HepG2 (cell line): ENCODE measurements around the gene ATP13A2.

ENCODE experiments used
- CHD2 ChIP-seq: IDR thresholded peaks from 2 replicates; pipeline ENCODE4 v1.6.1; 2011; ENCODE audit warnings: low read depth, low read length, improper control_type of control experiment
- CREB3 ChIP-seq: sonication (generic); formaldehyde crosslinking; IDR thresholded peaks from 2 replicates; pipeline ENCODE4 v1.5.0; 2020; ENCODE audit warnings: missing genetic modification reagents
- CTCF ChIP-seq: sonication (generic); formaldehyde crosslinking; IDR thresholded peaks from 2 replicates; pipeline ENCODE4 v1.5.0; 2020; ENCODE audit warnings: mild to moderate bottlenecking, missing genetic modification reagents, moderate library complexity
- DPF2 ChIP-seq: sonication (generic); formaldehyde crosslinking; IDR thresholded peaks from 2 replicates; pipeline ENCODE4 v1.4.0; 2020; ENCODE audit warnings: mild to moderate bottlenecking, low read depth, missing genetic modification reagents, borderline replicate concordance
- EZH2 ChIP-seq: conservative IDR thresholded peaks from 2 replicates; pipeline ENCODE4 v1.6.1; 2012; ENCODE audit warnings: mild to moderate bottlenecking, low read depth, low read length, moderate library complexity
- FOSL1 ChIP-seq: sonication (generic); formaldehyde crosslinking; IDR thresholded peaks from 2 replicates; pipeline ENCODE4 v1.9.0; 2021; ENCODE audit warnings: missing genetic modification reagents, borderline replicate concordance
- PATZ1 ChIP-seq: sonication (generic); formaldehyde crosslinking; IDR thresholded peaks from 2 replicates; pipeline ENCODE4 v1.4.0; 2020; ENCODE audit warnings: missing genetic modification reagents
- PBX2 ChIP-seq: IDR thresholded peaks from 2 replicates; pipeline ENCODE4 v1.6.1; 2016; ENCODE audit warnings: control low read depth
- PBX3 ChIP-seq: sonication (generic); formaldehyde crosslinking; IDR thresholded peaks from 2 replicates; pipeline ENCODE4 v1.8.1; 2023; ENCODE audit warnings: missing genetic modification reagents, inconsistent platforms, borderline replicate concordance
- POLR2A ChIP-seq, 2 experiments: IDR thresholded peaks; 2 replicates each; pipeline ENCODE4 v1.6.1; 2011; ENCODE audit warnings: low read depth in 2 of 2, low read length in 2 of 2, mild to moderate bottlenecking in 1 of 2, moderate library complexity in 1 of 2; ENCODE audit not compliant: insufficient read depth in 1 of 2
- SCMH1 ChIP-seq: sonication (generic); formaldehyde crosslinking; IDR thresholded peaks from 2 replicates; pipeline ENCODE4 v1.9.0; 2021; ENCODE audit warnings: missing genetic modification reagents, mild to moderate bottlenecking, borderline replicate concordance
- ZNF224 ChIP-seq: sonication (generic); formaldehyde crosslinking; IDR thresholded peaks from 2 replicates; pipeline ENCODE4 v1.5.0; 2020; ENCODE audit warnings: mild to moderate bottlenecking, missing genetic modification reagents
- ZNF331 ChIP-seq: sonication (generic); formaldehyde crosslinking; IDR thresholded peaks from 2 replicates; pipeline ENCODE4 v1.4.0; 2020; ENCODE audit warnings: missing genetic modification reagents

- TF ChIP-seq PATZ1 (CRISPR knock-in tag) (peak; percentile 92), ZNF331 (CRISPR knock-in tag) (0 out of 2 replicates have a peak, but pooled peaks have one; percentile 18), CTCF (CRISPR knock-in tag) (0 out of 2 replicates have a peak, but pooled peaks have one; percentile 15), PBX3 (CRISPR knock-in tag) (no peak), CHD2 (no peak), POLR2A (IDR thresholded peaks at IDR 0.05; ENCODE audit: insufficient read depth in 1 of 2, low read depth in 2 of 2, low read length in 2 of 2) (peak in 1 of 2 experiments; percentile 71; a peak in 2 of 4 replicates), FOSL1 (CRISPR knock-in tag) (no peak), SCMH1 (CRISPR knock-in tag) (no peak), DPF2 (no peak), EZH2 (no peak), ZNF224 (CRISPR knock-in tag) (no peak), CREB3 (CRISPR knock-in tag) (no peak), PBX2 (CRISPR knock-in tag) (no peak)
Measured at GRCh38 chr1:17011439-17012307, at the start of gene ATP13A2.
